ENCODE results near the gene N4BP2L2. TPM values are rescaled to one million over a fixed set of nuclear protein-coding genes. Genes with fewer than 3 reads are reported as not detected.
A peak's percentile ranks its signal among the peaks of the same experiment; 100 is the strongest.

N4BP2L2 gene
- total and polyA plus RNA-seq, 2 of the 8 experiments (the other 6 are each of a cell fraction or from before 2014, with no cell fraction given), result 14.6 to 67.6 TPM

DNA sequence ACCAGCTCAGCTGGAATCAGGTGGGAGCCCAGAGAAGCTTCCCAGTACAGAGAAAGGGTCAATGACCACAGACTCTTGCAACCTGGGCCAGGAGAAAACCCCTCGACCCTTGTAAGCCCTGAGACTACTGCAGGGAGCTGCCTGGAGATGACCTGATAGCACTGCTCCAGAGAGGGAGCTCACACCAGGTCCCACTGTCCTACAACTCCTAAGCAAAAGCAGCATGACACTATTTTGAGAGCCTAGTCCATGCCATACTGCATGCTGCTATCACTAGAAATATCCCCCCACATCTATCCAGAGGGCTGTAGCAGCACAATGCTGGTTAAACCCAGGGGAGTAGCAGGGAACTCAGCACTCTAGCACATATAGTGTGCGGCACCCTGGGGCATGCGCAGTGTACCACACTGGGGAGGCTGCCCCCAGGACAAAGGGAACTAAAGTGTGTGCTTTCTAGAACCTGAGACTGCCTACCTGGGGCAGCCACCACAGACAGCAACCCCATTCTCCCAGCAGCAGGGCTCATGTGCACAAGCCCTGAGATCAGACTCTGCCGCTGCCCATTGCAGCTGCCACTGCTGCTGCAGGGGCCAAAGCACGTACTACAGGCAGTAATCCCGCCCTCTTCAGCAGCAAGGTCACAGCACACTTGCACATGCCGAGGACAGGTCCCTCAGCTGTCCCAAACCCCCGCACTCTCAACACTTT lies 83.6 kb downstream of the N4BP2L2 start:
- Histone ChIP-seq H3K18ac (ENCODE audit: extremely low read depth, low read length) (no peak overlapping the region), H2BK12ac (ENCODE audit: low read depth, low read length) (no peak overlapping the region), H3K56ac (replicated peaks; ENCODE audit: insufficient read length, low read depth, low read length) (no peak overlapping the region), H2BK15ac (ENCODE audit: low read length) (no peak overlapping the region), H3K79me1 (ENCODE audit: low read depth, low read length) (no peaks in the 10 kb centered on the region), H3K23me2 (ENCODE audit: low read depth, low read length) (no peaks in the 10 kb centered on the region), H2AFZ (ENCODE audit: low read length) (0 out of 2 replicates have a peak overlapping the region, but pooled peaks have one; percentile 38), H2BK20ac (ENCODE audit: low read length) (no peak overlapping the region), H3K9me3 (ENCODE audit: insufficient read depth in 2 of 2, low read depth in 1 of 2, low read length in 1 of 2) (peaks cover 0 to 2% of the 10 kb centered on the region in 2 experiments; a peak in 1 of 4 replicates), H4K8ac (ENCODE audit: extremely low read depth, insufficient read depth, low read length) (no peak overlapping the region), H2BK120ac (replicated peaks; ENCODE audit: low read depth, low read length) (no peak overlapping the region), H4K20me1 (replicated peaks in 1 of 2; ENCODE audit: control insufficient read depth in 1 of 2, insufficient read depth in 2 of 2, low read length in 2 of 2) (no peaks in the 10 kb centered on the region), H3K4ac (replicated peaks; ENCODE audit: insufficient read length, low read depth, low read length) (no peak overlapping the region), H3K4me3 (ENCODE audit: extremely low read depth in 1 of 4, insufficient read depth in 2 of 4, low read depth in 3 of 4, low read length in 4 of 4) (no peak overlapping the region), H2BK5ac (ENCODE audit: low read depth, low read length) (no peak overlapping the region), H3K14ac (ENCODE audit: insufficient read length) (no peak overlapping the region), H2AK5ac (ENCODE audit: low read depth, low read length) (no peak overlapping the region), H3K79me2 (ENCODE audit: control insufficient read depth in 1 of 2, insufficient read depth in 2 of 2, low read length in 2 of 2) (no peaks in the 10 kb centered on the region), H3K27me3 (replicated peaks in 1 of 4; ENCODE audit: control insufficient read depth in 3 of 4, extremely low read depth in 1 of 4, insufficient read depth in 3 of 4, low read length in 3 of 4) (no peaks in the 10 kb centered on the region), H4K91ac (replicated peaks; ENCODE audit: insufficient read length, low read length) (no peak overlapping the region), H3K36me3 (ENCODE audit: control insufficient read depth in 2 of 4, insufficient read depth in 4 of 4, low read length in 3 of 4) (no peaks in the 10 kb centered on the region), H3K4me1 (replicated peaks in 1 of 4; ENCODE audit: control insufficient read depth in 3 of 4, insufficient read depth in 4 of 4, low read length in 3 of 4) (no peaks in the 10 kb centered on the region), H4K5ac (ENCODE audit: insufficient read length, low read depth, low read length) (no peak overlapping the region), H3K9ac (replicated peaks in 1 of 4; ENCODE audit: extremely low read depth in 1 of 4, low read depth in 3 of 4, low read length in 3 of 4) (no peak overlapping the region), H3K4me2 (ENCODE audit: insufficient read depth in 1 of 2, low read depth in 2 of 2, low read length in 2 of 2) (no peak overlapping the region), H3K27ac (ENCODE audit: low read depth, low read length) (no peak overlapping the region), H3K23ac (ENCODE audit: insufficient read length) (no peak overlapping the region)
- ChIA-PET CTCF (ENCODE audit: partially characterized antibody) (interaction anchor here (0.6 to 1.3 kb wide), 3 partner anchors 9 to 21 kb away, joined by 3 read pairs; no protein-coding TSS in a partner anchor), POLR2A (ENCODE audit: partially characterized antibody) (interaction anchor here (0.6 to 2.3 kb wide), 2 partner anchors 27 to 155 kb away, joined by 3 to 6 read pairs; partner anchors contain the start of gene N4BP2L1)
- 92% methylated on average over 8 of the region's 8 CpGs; no CpG with 5 or more reads in 1 of the 2 experiments for WGBS, 2 experiments (ENCODE audit: extremely low coverage in 1 of 2, insufficient coverage in 1 of 2, insufficient read length in 1 of 2, insufficient replicate concordance in 2 of 2, low coverage in 1 of 2, low lambda C conversion rate in 2 of 2, missing lambda C conversion rate in 1 of 2)
- no peak for FAIRE-seq
- no peak for DNase-seq (ENCODE audit: low read depth in 1 of 2, low spot score in 2 of 2)
- TF ChIP-seq FOSL1 (IDR thresholded peaks at IDR 0.05; ENCODE audit: insufficient read depth, low read depth, low read length) (no peak), TCF12 (IDR thresholded peaks at IDR 0.05; ENCODE audit: low read depth, low read length) (no peak), RNF2 (IDR thresholded peaks at IDR 0.05; ENCODE audit: borderline replicate concordance, low read depth, low read length, missing control alignments, poor library complexity, severe bottlenecking) (no peak), CHD1 (IDR thresholded peaks at IDR 0.05; ENCODE audit: low read depth, low read length) (no peak), PHF8 (conservative IDR thresholded peaks at IDR 0.05; ENCODE audit: low read depth, low read length) (no peak), KDM4A (IDR thresholded peaks at IDR 0.05; ENCODE audit: low read depth, low read length, severe bottlenecking) (no peak)
- TF ChIP-seq, protein P1, sequence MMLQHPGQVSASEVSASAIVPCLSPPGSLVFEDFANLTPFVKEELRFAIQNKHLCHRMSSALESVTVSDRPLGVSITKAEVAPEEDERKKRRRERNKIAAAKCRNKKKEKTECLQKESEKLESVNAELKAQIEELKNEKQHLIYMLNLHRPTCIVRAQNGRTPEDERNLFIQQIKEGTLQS (IDR thresholded peaks at IDR 0.05; ENCODE audit: insufficient read depth, low read depth, low read length), result no peak
- TF ChIP-seq, protein P2, sequence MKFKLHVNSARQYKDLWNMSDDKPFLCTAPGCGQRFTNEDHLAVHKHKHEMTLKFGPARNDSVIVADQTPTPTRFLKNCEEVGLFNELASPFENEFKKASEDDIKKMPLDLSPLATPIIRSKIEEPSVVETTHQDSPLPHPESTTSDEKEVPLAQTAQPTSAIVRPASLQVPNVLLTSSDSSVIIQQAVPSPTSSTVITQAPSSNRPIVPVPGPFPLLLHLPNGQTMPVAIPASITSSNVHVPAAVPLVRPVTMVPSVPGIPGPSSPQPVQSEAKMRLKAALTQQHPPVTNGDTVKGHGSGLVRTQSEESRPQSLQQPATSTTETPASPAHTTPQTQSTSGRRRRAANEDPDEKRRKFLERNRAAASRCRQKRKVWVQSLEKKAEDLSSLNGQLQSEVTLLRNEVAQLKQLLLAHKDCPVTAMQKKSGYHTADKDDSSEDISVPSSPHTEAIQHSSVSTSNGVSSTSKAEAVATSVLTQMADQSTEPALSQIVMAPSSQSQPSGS (IDR thresholded peaks at IDR 0.05; ENCODE audit: low read length), result no peak
